NCI-H1417 treated with DMSO at 0.1 percent for 48 hours (cell line): ENCODE measurements around the gene PLPP6.
A peak's percentile ranks its signal among the peaks of the same experiment; 100 is the strongest.

Experiments used
- DNase-seq: peaks from one replicate; lab custom pipeline; 2025; lab: John Stamatoyannopoulos, UW

The PLPP6 gene

DNA sequence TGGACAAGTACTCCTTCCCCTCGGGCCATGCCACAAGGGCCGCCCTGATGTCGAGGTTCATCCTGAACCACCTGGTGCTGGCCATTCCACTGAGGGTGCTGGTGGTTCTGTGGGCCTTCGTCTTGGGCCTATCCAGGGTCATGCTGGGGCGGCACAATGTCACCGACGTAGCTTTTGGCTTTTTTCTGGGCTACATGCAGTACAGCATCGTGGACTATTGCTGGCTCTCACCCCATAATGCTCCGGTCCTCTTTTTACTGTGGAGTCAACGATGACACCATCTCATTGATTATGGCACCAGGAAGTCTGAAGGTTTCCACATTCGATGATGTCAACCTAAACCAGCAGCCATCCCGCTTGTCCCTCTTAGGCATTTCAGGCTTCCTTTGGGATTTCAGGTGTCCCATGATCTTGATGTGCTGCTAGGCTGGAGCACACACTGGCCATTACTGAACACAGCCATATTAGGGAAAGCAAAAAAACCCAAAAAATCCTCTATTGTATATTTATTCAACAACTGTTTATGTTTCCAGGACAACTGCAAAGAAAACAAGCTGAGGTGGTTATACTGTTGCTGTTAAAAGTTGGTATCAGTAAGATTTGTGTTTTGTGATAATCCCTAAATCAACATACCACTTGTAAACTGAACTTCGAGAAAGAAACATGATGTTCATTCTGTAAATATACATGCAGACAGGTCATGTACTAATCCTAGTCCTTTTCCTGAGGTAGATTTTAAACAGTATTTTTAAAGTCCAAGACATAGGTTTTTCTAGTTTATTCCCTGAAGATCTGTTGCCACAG lies 1.1 kb downstream of the PLPP6 start:
- no peak for DNase-seq

DNA sequence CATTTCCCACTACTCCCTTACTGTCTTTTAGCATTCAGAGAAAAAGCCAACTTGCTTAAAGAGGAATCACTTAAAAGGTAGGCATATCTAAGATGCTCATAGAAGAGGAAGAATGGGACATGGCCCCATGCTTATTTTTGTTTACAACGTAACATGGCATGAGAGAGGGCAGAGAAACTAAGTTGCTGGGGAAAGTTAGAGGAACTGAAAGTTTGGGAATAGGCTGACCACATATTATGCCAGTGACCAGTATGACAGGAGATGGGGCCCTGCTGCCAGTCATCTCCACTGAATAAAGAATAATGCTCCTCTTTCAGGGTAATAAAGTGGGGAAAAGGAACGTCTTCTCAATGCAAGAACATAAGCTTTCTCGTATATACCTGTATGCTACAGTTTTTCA lies 1.9 kb downstream of the PLPP6 start:
- no peak for DNase-seq

DNA sequence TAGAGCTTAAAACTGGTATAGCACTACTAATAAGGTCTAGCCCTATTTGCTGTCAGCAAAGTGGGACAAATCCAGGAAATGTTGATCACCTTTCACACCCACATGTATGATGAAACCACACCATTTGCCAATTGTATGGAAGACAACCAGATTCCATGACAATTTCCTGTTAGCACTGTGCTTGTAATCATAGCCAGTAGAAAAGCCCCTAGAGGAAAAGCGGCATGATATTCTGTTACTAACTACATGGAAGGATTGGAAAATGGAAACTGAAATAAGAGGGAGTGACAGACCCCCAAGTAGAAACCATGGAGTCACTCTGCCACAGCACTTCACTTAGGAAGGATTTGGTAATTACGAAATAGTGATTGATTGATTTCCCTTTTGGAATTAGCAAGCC lies 3.3 kb downstream of the PLPP6 start:
- DNase-seq = no peak

DNA sequence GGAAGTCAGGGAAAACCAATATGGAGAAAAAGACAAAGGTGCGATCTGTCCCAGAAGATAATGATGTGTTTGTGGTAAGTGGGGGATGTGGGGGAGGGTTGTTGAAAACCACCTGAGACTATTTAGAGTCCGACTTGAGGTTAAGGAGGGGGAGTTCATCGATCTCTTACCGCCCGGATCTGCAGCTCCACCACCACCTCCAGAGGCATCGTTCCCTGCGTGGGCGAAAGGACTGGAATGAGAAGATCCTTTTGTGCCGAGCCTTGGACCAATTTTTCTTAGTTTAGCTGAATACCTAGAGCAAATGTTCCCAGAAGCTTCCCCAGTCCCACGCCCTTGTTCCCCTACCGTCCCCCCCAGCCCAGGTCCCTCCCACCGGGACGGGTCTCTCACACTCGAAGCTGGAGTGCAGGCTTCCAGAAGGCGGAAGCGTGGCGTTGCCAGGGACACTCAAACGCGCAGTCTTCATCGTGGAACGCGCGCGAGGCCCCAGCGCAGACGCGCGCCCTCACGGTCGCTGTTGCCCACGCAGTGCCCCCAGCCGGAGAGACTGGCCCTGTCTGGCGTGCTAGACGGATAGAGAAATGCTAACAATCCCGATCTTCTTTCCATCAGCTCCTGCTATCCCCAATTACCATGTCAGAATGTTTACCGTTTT lies 4.1 kb downstream of the PLPP6 start, which contains the start of gene SPATA6L:
TSS of gene SPATA6L (minus strand) at position 439 of the 658 bp plus-strand sequence. CDS start at position 209, 230 bp downstream.
- DNase-seq = no peak

DNA sequence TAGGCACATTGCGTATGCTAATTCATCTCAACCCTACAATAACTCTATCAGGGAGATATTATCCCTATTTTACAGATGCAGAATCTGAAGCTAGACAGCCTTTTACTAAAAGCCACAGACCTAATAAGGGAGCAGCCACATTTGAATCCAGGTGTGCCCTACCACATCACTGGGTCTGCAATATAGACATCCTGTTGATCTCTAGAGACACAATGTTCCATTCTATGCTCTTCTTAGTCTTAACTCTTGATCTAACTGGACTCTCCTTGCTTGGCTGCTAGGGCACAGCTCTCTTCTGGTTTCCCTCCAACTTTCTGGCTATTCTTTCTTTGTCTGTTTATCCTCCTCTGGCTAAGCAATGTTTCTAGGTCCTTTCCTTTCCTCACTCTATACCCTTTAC lies 5.6 kb downstream of the PLPP6 start:
- no peak for DNase-seq

DNA sequence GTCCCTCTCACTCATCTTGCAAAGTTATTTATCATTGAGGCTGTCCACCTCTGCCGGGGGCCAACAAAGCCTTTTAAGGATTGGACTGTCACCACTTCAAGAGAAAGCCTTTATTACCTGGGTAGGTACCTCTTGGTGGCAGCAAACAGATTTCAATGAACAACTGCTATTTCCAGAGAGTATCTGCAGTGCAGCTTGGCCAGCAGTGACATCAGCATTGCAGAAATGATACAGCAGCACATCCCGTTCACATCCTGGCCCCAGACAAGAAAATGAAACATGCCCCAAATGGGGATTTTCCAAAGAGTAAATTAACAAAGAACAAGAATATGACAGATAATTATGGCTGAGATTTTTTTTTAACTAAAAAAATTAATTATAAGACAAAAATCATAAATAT lies 6.5 kb downstream of the PLPP6 start:
- no peak for DNase-seq

DNA sequence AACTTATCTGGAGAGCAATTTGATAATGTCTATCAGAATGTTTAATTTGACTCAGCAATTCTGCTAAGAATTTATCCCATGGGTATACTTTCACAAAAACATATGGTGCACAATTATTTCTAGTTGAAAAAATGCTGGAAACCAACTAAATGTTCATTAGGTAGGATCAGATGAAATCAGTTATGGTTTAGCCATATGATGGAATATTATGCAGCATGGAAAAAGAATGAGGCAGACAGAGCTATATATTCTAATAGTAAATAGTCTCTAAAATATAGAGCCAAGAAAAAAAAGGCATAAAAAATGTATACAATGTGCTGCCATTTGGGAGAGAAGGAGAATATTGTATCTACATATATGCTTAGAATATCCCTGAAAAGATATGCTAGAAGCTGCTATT lies 7.8 kb downstream of the PLPP6 start:
- DNase-seq = no peak

DNA sequence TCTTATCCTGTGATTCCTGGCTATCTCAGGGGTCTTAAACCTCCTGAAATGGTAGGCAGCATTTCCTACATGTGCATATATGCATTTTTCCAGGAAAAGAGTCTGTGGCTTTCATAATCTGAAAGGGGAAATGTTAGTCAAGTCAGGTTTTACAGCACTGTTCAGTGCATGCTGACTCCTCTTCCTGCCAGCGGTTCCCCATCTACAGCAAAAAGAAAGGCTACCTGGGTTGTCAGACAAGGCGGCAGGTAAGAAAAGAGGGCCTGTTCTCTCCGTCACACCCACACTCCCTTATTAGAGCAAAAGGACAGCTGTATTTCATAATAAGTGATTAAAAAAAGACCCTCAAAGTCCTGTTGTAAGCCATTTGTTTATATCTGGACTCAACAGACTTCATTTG lies 8.5 kb downstream of the PLPP6 start:
- DNase-seq = no peak

DNA sequence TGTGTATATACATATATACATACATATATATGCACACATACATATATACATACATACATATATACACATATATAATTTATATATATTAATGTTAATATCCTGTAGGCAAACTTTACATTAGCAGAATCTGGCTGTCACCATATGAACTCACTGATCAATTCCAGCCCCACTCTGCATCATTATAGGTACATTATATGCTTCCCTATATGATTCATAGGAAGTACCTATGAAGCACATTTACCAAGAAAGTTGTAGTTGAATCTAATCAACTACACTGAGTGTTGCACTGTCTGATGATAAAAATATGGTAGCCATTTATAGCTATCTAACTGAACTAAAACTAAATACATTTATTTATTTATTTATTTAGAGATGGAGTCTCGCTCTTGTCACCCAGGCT lies 9.6 kb downstream of the PLPP6 start:
- no peak for DNase-seq

DNA sequence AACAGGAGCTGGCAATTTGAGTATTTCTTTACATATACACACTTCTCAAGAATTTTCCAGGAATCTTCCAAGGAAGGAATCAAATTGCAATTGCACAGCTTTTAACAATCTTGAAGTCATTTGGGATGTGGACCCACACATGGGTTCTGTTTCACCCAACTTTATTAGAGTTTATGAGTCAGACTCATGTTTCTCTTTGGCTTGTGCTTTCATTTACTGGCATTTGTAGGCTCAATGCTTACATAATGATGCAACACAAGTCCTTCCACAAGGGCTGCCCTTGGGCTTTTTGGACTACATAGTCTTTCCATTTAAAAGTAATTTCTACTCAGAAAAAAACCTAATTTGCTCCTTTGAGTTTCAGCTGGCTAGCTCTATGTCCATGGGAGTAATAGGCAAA lies 12.7 kb downstream of the PLPP6 start:
- DNase-seq = no peak

DNA sequence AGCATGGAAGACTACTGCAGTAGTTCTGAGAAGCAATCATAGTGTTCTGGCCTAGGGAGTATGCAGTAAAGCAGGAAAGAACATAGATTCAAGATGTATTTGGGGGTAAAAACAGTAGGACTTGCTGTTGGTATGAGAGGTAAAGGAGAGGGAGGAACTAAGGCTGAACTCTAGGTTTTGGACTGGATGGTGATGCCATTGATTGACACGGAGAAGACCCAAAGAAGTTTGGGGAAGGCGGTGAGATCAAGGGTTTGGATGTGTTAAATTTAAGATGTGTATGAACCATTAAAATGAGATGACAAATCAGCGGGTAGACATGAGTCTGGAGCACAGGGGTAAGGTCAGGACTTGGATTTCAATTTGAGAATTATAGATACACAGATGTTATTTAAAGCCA lies 15.3 kb downstream of the PLPP6 start:
- DNase-seq = no peak

DNA sequence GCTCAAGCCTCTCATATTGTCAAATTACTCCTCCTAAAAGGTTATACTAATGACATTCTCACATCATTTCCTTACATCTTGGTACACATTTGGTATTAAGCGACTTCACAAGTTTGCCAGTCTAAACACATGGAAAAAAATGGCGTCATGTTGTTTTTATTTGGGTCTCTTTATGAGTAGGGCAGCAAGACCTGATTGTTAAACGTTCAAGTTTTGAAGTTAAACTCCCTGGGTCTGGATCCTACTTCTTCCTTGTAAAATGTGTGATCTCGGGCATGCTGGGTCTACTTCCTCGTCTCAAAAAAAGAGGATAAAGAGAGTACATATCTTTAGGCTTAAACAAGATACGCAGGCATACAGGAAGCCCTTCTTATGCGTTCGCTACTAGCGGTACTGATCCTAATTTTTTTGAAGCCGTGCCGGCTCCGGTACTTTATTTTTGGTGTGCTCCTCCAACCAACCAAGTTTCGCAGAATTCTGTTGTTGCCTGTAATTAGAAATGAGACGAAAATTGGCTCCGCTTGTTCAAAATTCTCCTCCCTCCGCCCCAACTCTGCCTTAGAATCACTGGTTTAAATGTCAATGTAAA lies 16.7 kb downstream of the PLPP6 start:
- no peak for DNase-seq

DNA sequence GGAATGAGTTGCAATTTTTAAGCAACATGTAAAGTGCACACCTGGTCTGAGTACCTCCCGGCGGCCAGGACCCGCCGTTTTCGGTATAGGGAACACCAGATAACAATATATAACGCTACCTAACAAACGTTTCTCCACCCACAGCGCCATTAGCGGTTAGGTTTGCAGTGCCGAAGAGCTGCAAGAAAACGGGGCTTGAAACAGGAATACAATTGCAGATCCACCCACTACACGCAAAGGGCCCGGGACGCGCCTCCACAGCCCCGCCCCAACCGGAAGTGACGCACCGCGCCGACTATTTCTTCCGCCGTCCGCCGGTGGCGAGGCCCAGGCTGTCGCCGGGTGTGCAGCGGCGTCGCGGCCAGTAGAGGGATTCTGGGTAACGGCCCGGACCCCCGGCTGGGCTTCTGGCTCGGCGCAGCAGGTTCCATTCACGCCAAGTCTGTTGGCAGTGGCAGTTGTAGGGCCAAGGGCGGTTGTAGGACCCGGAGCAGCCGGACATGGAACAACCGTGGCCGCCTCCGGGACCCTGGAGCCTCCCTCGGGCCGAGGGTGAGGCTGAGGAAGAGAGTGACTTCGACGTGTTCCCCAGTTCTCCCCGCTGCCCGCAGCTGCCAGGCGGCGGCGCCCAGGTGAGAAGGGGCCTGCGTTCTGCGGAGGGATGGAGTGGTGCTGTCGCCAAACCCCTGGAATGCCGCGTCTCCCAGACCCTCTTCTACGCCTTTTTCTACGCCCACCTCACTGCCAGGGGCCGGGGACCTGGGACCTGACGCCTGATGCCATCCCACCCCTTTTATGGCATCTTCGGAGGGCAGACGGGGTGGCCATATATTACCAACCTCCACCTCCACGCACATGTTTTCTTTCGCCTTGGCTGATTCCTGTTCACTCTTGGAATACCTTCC lies 17.4 kb downstream of the PLPP6 start, which contains the start of gene CDC37L1:
TSS of gene CDC37L1 (plus strand) at position 302 of the 905 bp plus-strand sequence. CDS start at position 501, 199 bp downstream.
- peak; percentile 42 for DNase-seq

DNA sequence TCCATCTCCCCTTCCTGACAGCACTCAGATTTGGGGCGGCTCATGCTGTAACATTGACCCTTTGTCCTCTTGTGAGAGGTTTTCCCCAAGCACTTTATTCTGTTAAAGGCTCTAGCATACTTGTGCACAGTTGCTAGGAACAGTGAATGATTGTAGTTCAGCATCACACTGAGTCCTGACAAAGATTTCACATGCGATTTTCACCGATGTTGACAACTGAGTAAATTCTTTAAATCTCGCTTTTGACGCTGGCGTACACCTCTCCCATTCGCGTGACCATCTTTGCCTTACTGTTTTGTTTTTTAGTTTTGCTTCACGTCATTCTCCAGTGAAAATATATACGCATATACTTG lies 18.1 kb downstream of the PLPP6 start:
- DNase-seq = no peak

DNA sequence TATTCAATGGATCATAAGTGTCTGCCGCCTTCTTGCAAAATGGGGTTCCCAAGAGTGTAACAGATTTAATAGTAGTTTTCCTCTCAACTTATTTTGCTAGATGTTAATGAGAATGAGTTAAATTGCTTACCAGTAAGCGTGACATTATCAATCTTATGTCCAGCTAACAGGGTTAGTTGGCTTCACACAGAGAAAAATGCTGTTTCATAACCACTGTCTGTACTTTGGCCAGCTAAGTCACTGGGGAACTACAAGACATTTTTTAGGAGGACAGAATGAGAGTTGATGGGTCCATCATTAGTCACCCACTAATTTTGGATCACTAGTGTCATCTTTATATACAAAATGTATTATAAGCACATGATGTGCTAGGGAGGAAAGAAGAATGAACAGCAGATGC lies 18.7 kb downstream of the PLPP6 start:
- DNase-seq = no peak

DNA sequence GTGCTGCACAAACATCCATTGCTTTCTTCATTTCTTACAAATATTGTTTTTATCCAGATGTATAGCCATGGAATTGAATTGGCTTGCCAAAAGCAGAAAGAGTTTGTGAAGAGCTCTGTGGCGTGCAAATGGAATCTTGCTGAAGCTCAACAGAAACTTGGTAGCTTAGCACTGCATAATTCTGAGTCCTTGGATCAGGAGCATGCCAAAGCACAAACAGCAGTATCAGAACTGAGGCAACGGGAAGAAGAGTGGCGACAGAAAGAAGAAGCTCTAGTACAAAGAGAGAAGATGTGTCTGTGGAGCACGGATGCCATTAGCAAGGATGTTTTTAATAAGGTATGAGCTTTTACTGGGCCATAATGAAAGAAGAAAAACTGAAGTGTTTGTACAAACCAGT lies 22.7 kb downstream of the PLPP6 start:
- DNase-seq = no peak

DNA sequence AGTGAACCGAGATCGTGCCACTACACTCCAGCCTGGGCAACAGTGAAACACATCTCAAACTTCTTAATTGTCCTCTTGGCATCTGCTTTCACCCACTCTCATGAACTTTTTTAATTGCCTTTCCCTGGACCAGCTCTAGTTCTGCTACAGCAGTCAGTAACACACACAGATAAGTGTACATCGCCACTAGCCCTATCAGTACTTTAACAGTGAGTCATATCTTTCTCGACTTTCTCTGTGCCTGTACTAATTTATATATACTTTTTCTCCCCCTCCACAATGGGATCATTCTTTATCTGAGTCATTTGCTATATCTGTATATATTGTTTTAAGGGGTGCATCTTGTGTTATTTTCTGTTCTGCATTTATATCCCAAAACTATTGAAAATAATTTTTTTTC lies 24.0 kb downstream of the PLPP6 start:
- no peak for DNase-seq

DNA sequence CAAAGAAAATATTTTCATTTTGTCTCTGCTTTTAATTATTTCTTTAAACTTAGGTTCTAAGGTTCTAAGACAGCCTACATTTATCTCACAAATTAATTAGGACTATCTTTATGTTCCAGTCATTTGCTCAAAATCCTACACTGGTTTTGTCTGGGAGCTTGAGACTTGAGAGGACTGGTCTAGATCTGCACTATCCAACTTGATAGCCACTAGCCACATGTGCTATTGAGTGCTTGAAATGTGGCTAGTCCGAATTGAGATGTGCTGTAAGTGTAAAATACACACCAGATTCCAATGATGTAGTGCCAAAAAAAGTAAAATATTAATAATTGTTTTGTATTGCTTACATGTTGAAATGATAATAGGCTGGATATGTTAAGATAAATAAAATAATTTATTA lies 24.5 kb downstream of the PLPP6 start:
- DNase-seq = no peak

DNA sequence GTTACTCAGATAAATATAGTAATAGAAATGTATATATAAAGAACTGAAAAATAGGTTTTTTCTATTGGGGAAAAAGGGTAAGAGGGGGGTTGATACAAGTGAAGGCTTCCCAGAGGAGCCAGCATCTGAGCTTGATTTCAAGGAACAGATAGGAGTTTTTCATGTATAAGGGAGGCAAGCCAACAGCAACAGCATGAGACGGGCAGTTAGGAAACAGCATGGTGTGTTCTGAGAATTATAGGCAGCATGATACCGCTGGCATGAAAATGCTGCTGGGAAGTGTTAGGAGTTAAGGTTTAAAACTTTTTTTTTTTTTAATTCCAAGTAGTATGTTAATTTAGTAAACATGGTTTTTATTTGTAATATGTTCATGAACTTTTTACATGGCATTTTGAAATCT lies 26.9 kb downstream of the PLPP6 start:
- DNase-seq = no peak

DNA sequence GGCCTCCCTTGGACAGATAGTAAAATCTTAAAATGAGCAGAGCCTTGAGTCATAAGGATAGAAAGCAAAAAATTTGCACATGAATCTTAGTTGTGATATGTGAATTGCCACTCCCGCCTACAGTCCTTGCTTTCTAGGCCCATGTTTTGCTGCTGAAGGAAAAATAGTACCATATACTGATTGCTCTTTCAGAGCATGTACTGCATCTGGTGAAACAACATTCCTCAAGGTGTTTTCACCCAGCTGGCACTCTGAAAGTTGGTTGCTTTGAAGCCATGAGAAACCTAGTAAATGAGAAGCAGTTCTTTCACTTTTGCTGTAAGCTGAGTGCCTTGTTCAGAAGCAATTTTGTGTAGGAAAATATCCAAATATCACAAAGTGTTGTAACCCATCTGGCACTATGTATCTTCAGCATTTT lies 27.6 kb downstream of the PLPP6 start:
- DNase-seq = no peak

DNA sequence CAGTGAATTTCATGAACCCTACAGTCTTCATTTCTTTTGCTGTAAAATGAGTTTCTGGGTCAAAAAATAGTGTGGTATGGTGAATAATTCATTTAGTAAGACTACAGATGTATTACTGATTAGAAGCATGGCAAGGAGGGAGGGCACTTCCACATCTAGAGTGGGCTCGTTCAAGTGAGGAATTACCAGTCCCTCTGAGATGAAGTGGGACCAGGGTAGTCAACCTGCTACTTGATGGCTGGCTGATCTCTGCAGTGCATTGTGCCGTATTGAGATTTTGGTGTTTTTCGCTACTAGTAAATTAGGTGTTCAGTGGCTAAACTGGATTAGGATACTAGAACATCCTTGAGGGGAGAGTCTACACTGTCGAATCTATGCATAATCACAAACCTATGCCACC lies 28.1 kb downstream of the PLPP6 start:
- DNase-seq = no peak

DNA sequence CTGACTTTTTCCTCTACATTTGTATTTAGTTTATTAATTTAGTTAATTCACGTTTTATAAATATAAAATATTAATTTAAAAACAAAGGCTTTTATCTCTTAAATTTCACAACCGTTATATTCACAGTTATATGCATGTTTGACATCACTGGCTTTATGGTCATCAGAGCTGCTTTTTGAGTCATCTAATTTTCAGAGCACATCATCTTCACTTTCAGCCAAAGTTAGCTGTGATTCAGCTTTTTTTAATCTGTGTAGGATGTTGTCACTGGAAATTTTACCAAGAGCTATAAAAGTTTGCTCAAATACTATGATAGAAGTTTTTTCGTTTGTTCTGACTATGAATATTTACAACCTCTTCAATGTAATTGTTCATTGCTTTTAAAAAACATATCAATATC lies 29.7 kb downstream of the PLPP6 start:
- DNase-seq = no peak
